Measurements from ENCODE around the gene NEDD9.

- no peak for TF ChIP-seq ZNF8 (CRISPR knock-in tag; IDR thresholded peaks at IDR 0.05)
- no peak for TF ChIP-seq ZFP30 (CRISPR knock-in tag; IDR thresholded peaks at IDR 0.05)
- TF ChIP-seq, protein P1, sequence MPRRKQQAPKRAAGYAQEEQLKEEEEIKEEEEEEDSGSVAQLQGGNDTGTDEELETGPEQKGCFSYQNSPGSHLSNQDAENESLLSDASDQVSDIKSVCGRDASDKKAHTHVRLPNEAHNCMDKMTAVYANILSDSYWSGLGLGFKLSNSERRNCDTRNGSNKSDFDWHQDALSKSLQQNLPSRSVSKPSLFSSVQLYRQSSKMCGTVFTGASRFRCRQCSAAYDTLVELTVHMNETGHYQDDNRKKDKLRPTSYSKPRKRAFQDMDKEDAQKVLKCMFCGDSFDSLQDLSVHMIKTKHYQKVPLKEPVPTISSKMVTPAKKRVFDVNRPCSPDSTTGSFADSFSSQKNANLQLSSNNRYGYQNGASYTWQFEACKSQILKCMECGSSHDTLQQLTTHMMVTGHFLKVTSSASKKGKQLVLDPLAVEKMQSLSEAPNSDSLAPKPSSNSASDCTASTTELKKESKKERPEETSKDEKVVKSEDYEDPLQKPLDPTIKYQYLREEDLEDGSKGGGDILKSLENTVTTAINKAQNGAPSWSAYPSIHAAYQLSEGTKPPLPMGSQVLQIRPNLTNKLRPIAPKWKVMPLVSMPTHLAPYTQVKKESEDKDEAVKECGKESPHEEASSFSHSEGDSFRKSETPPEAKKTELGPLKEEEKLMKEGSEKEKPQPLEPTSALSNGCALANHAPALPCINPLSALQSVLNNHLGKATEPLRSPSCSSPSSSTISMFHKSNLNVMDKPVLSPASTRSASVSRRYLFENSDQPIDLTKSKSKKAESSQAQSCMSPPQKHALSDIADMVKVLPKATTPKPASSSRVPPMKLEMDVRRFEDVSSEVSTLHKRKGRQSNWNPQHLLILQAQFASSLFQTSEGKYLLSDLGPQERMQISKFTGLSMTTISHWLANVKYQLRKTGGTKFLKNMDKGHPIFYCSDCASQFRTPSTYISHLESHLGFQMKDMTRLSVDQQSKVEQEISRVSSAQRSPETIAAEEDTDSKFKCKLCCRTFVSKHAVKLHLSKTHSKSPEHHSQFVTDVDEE (CRISPR knock-in tag; IDR thresholded peaks at IDR 0.05), result no peak
- no peak for TF ChIP-seq TCF4 (CRISPR knock-in tag; IDR thresholded peaks at IDR 0.05; ENCODE audit: borderline replicate concordance)
- TF ChIP-seq ZNF70 (CRISPR knock-in tag; IDR thresholded peaks at IDR 0.05), result no peak
- no peak for TF ChIP-seq ZFP3 (CRISPR knock-in tag; IDR thresholded peaks at IDR 0.05)
- TF ChIP-seq TOX (CRISPR knock-in tag; IDR thresholded peaks at IDR 0.05; ENCODE audit: borderline replicate concordance), result no peak
- no peak for TF ChIP-seq ESRRG (CRISPR knock-in tag; IDR thresholded peaks at IDR 0.05)
- no peak for TF ChIP-seq RARB (CRISPR knock-in tag; IDR thresholded peaks at IDR 0.05)
- TF ChIP-seq ZNF565 (CRISPR knock-in tag; conservative IDR thresholded peaks at IDR 0.05; ENCODE audit: low read depth), result no peak
- no peak for TF ChIP-seq PATZ1 (CRISPR knock-in tag; IDR thresholded peaks at IDR 0.05; ENCODE audit: borderline replicate concordance)
- TF ChIP-seq CREB5 (CRISPR knock-in tag; IDR thresholded peaks at IDR 0.05; ENCODE audit: low read depth), result no peak
- no peak for TF ChIP-seq SNAI2 (CRISPR knock-in tag; IDR thresholded peaks at IDR 0.05)
- no peak for TF ChIP-seq PPARA (CRISPR knock-in tag; IDR thresholded peaks at IDR 0.05; ENCODE audit: borderline replicate concordance)
These were observed 23.6 kb downstream of the NEDD9 start for GRCh38 chr6:11208854-11209253.

Measured in SK-N-SH treated with all-trans-retinoic acid at 6 μM for 48 hours (cell line).